HG02588 (cell line): Measurements from ENCODE around the gene OGG1.

Experiments
- ATAC-seq: cut with Tn5 transposase; IDR thresholded peaks from one replicate; pipeline ENCODE4 v1.9.1; 2021; ENCODE audit warnings: mild to moderate bottlenecking, moderate library complexity; ENCODE audit not compliant: unreplicated experiment

The OGG1 gene

GRCh38 chr3:9781978-9782603 lies 32.3 kb downstream of the OGG1 start:
- ATAC-seq: no peak

- no peak for ATAC-seq
Measured at GRCh38 chr3:9782770-9783169, 33.0 kb downstream of the OGG1 start.

GRCh38 chr3:9783954-9784353 lies 34.2 kb downstream of the OGG1 start:
- no peak for ATAC-seq

- ATAC-seq: no peak
Measured at GRCh38 chr3:9784965-9785364, 35.2 kb downstream of the OGG1 start.

GRCh38 chr3:9785602-9786001 lies 35.9 kb downstream of the OGG1 start:
- no peak for ATAC-seq

GRCh38 chr3:9786209-9786739 lies 36.5 kb downstream of the OGG1 start:
- no peak for ATAC-seq

GRCh38 chr3:9786825-9787669 lies 37.3 kb downstream of the OGG1 start:
- ATAC-seq: no peak

- no peak for ATAC-seq
Measured at GRCh38 chr3:9787714-9788113, 38.0 kb downstream of the OGG1 start.

- ATAC-seq: no peak
Measured at GRCh38 chr3:9791127-9791526, 41.4 kb downstream of the OGG1 start.

GRCh38 chr3:9791790-9792404 lies 42.1 kb downstream of the OGG1 start:
- ATAC-seq: no peak

GRCh38 chr3:9792405-9793160 lies 42.8 kb downstream of the OGG1 start, which contains the start of the genes ARPC4 and TADA3:
Gene ARPC4, plus strand, starts transcription at chr3:9793082. Its CDS starts 40 bp downstream, at chr3:9793122.
Gene TADA3, minus strand, starts transcription at chr3:9792473. Its CDS starts 1,007 bp downstream, at chr3:9791466.
- peak; percentile 80 for ATAC-seq

GRCh38 chr3:9793161-9793781 lies 43.5 kb downstream of the OGG1 start:
- peak; percentile 4 for ATAC-seq

GRCh38 chr3:9794400-9794799 lies 44.6 kb downstream of the OGG1 start:
- ATAC-seq: no peak

- ATAC-seq: no peak
Measured at GRCh38 chr3:9795207-9795606, 45.5 kb downstream of the OGG1 start.

GRCh38 chr3:9797196-9797945 lies 47.6 kb downstream of the OGG1 start:
- no peak for ATAC-seq

GRCh38 chr3:9800529-9800928 lies 50.8 kb downstream of the OGG1 start:
- no peak for ATAC-seq

- no peak for ATAC-seq
Measured at GRCh38 chr3:9803494-9803893, 53.7 kb downstream of the OGG1 start.

- ATAC-seq: no peak
Measured at GRCh38 chr3:9804996-9805395, 55.2 kb downstream of the OGG1 start.

GRCh38 chr3:9806137-9806536 lies 56.4 kb downstream of the OGG1 start:
- no peak for ATAC-seq
